ENCODE measurements around the gene ACO1. TPM values are rescaled to one million over a fixed set of nuclear protein-coding genes. Genes with fewer than 3 reads are reported as not detected.

The ACO1 gene
- total RNA-seq, 1 donor from 2014 or later: 54.1 TPM

- no peak for DNase-seq (ENCODE audit: extremely low read depth, low read depth, low spot score)
These were observed 3.5 kb upstream of the ACO1 start for GRCh38 chr9:32380944-32381343.

GRCh38 chr9:32382565-32383320 is 1.7 kb upstream of the ACO1 start:
- no peak for DNase-seq (ENCODE audit: extremely low read depth, low read depth, low spot score)

- DNase-seq (ENCODE audit: extremely low read depth, low read depth, low spot score): no peak
These were observed 460 bp upstream of the ACO1 start for GRCh38 chr9:32384002-32384363.

GRCh38 chr9:32385152-32385884 is 875 bp downstream of the ACO1 start:
- no peak for DNase-seq (ENCODE audit: extremely low read depth, low read depth, low spot score)

- no peak for DNase-seq (ENCODE audit: extremely low read depth, low read depth, low spot score)
These were observed 1.4 kb downstream of the ACO1 start for GRCh38 chr9:32385885-32386283.

- DNase-seq (ENCODE audit: extremely low read depth, low read depth, low spot score): no peak
These were observed 2.8 kb downstream of the ACO1 start for GRCh38 chr9:32387256-32387655.

DNA sequence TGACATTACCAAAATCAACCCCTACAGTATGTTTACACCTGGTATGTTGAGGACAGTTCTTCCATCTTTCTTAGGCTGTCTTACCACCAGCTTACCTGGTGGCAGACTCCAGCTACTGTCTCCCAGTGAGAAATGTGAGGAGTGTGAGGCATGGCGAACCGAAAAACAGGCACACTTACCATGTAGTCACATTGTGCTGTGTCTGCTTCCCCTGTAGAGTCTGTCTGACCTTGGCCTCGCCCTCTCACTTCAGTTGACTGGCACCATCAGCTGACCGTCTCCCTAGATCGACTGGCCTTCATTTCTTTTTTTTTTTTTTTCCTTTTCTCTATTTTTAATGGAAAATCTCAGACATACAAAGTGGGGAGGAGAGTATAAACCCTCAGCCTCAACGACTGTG is 4.9 kb downstream of the ACO1 start:
- no peak for DNase-seq (ENCODE audit: extremely low read depth, low read depth, low spot score)

DNA sequence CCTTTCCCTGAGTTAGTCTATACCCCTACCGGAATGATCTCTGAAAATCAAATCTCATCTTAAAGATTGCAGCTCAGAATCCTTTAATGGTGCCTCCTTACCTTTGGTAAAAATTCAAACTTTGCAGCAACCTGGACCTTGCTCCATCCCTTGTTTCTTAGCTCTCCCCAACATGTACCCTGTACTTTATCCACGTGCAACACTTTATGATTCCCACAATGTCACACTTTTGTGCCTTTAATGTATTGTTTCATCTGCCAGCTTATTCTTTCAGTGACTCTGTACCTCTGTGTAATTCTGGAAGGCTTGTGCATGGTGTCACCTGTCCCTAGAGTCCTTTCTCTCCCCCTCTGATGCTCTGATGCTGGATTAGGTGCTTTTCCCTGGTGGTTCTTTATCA is 9.5 kb downstream of the ACO1 start:
- DNase-seq (ENCODE audit: extremely low read depth, low read depth, low spot score): no peak

GRCh38 chr9:32394381-32395049 is 10.1 kb downstream of the ACO1 start:
- no peak for DNase-seq (ENCODE audit: extremely low read depth, low read depth, low spot score)

- DNase-seq (ENCODE audit: extremely low read depth, low read depth, low spot score): peak; percentile 72
These were observed 11.2 kb downstream of the ACO1 start for GRCh38 chr9:32395510-32396216.

GRCh38 chr9:32398207-32398606 is 13.8 kb downstream of the ACO1 start:
- no peak for DNase-seq (ENCODE audit: extremely low read depth, low read depth, low spot score)

DNA sequence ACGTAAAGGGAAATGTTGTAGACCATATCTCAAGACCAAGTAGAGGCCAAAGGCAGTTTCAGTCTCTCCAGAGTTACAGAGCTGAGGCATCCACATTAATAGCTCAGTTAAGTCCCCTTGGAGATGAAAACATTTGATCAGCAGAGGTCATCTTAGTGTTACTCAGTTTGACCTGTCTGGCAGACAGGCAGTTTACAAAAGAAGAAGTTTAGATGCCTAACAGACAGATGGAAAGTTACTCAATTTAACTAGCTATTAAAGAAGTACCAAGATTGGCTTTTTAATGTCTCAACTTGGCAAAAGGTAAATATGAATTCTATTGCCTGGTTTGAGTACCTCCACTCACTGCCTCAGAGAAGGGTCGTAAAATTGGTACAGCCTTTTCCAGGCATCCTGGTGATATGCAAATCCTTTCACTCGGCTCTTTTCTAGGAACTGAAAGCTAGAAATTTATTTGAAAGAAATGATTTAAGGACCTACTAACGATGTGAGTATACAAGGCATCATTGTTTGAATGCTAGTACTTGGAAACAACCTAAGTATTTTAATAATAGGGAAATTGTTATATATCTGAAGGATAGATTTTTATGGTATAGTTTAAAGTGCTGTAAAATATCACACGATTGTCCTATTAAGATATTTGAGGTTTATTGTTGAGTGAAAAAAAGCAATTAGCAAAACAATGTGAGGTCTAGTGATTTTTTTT is 14.8 kb downstream of the ACO1 start:
- no peak for DNase-seq (ENCODE audit: extremely low read depth, low read depth, low spot score)

GRCh38 chr9:32401488-32401887 is 17.0 kb downstream of the ACO1 start:
- no peak for DNase-seq (ENCODE audit: extremely low read depth, low read depth, low spot score)

DNA sequence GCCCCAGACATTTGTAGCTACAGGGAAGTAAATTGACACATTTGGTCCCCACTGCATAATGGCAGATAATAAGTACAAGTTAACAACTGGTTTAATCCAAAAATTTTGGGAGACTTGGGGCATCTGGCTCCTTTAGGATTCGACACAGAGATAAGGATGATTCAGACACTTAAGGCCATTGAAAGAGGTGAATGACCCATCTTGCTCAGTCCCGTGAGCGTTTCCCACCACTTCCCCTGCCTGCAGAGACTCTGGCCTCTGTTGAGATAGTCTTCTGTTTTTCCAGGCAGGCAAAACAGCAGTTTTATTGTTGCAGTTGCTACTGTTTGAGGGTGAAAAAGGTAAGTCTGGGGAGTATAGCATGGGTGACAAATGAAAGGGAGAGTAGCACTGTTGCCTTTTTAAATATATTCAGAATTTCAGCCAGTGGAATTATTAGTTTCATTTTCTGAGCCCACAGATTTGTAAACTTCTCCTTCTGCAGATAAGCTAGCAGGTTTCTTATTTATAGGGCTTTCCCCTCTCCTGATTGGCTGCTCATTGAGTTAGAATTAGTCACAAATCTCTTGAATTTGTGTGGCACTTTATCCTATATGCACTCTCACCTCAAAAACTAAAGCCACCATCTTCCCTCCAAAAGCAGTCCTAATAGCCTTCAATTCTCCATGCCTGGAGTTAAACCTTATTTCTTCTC is 19.3 kb downstream of the ACO1 start:
- DNase-seq (ENCODE audit: extremely low read depth, low read depth, low spot score): no peak

DNA sequence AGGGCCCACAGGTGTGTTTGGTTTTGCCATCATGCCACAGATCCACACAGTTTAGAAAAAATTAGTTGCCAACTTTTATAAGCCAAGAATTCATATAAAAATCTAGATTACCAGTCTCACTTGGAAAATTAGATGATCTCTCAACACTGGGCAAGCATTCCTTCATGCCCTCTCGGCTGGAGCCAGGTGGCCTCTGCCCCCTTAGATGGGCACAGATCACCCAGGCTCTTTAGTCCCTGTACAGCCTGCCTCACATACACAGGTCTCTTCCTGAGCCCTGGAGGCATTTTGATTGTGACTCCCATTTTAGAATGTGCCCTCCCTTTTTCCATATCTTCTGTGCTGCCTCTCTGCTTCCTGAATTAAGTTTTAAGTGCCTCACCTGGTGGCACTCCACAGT is 20.0 kb downstream of the ACO1 start:
- DNase-seq (ENCODE audit: extremely low read depth, low read depth, low spot score): no peak

DNA sequence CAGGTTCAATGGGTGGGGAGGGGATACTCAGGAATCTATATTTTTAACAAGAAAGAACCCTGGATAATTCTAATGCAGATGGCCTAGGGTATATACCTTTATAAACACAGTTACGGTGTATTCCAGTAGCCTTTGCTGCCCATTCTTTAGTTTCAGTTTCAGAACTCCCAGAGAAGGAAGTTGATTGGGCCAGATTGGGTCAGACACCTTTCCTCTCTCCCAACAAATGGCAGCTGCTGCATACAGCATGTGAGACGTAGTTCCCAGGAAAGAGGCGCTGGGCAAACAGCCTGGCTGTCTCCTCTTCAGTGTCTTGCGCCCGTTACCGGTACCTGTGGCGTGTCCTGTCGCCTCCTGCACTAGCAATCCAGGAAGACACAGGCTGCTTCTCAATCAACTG is 20.4 kb downstream of the ACO1 start:
- DNase-seq (ENCODE audit: extremely low read depth, low read depth, low spot score): no peak

- no peak for DNase-seq (ENCODE audit: extremely low read depth, low read depth, low spot score)
These were observed 21.1 kb downstream of the ACO1 start for GRCh38 chr9:32405506-32405905.

DNA sequence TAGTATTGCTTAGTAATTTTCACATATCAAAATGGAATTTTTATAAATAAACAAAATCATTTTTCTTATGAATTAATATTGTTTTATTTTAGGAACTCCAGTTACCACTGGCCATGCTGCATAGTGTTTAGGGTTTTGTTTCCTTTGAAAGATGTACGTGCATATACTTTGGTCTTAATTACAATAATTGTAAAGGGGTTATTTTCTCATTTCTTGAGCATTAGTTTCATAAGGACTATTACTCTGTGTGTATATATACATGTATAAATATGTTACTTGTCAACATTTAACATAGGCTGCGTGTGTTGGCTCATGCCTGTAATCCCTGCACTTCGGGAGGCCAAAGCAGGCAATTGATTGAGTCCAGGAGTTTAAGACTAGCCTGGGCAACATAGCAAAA is 21.6 kb downstream of the ACO1 start:
- DNase-seq (ENCODE audit: extremely low read depth, low read depth, low spot score): no peak

- DNase-seq (ENCODE audit: extremely low read depth, low read depth, low spot score): no peak
These were observed 27.3 kb downstream of the ACO1 start for GRCh38 chr9:32411753-32412152.

GRCh38 chr9:32412440-32412839 is 28.0 kb downstream of the ACO1 start:
- DNase-seq (ENCODE audit: extremely low read depth, low read depth, low spot score): no peak
